ENCODE data around the gene ASXL3.
A peak's percentile ranks its signal among the peaks of the same experiment; 100 is the strongest.

The ASXL3 gene
- long read RNA-seq, donor 1 = 0 reads
- long read RNA-seq, donor 2 = 0 reads
- long read RNA-seq, donor 3 = 0 reads
- long read RNA-seq, donor 4 = 0 reads
- long read RNA-seq, donor 5 = 0 reads
- long read RNA-seq, donor 6 = 0 reads
- long read RNA-seq, donor 7 = 0 reads
- long read RNA-seq, donor 8 = 0 reads

DNA sequence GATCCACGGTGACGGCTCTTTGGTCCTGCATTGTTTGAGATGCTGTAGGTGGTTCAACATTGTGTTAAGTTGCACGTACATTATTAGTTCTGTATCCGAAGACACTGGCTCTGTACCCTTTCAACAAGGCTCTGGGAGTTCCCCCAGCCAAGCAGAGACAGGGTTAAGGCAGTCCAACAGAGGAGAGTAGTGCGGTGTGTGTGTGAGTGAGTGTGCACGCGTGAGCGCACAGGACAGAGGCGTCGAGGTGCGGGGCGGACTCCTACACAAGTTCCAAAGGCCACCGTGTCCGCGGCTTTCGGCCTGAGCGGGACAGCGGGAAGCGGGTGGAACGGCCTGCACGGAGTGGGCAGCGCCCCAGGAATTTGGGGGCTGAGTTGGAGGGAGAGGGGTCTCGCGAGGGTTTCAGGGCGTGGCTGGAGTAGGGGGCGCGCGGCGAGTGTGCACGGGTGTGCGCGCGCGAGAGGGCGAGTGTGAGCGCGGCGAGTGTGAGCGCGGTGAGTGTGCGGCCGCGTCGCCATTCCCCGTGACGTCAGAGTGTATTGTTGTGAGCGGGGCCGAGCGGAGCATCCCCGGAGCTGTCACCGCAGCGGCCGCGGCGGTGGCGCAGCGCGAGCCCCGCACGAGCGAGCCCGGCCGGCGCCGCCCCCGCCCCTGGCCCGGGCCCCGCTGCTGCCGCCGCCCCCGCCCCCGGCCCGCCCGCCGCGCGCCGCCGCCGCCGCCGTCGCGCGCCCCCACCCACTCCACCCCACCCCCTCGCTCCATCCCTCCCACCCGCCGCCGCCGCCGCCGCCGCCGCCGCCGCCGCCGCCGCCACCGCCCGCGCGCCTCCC is at the start of gene ASXL3:
Gene ASXL3, plus strand, starts transcription at position 535 of the 833 bp plus-strand sequence. CDS start 413 bp downstream, outside the sequence.
- peak; percentile 95 for DNase-seq

DNA sequence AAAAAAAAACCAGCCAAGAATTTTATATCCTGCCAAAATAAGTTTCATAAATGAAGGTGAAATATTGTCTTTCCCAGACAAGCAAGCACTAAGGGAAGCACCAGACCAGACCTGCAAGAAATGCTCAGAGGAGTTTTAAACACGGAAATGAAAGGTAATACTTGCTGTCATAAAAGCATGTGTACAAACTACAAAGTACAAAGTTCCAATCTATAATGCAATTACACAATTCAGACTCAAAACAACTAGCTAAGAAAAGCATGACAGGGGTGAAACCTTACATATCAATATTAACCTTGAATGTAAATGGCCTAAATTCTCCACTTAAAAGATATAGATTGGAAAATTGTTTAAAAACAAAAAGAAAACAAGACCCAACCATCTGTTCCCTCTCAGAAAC is 45.0 kb upstream of the ASXL3 start:
- DNase-seq = no peak

DNA sequence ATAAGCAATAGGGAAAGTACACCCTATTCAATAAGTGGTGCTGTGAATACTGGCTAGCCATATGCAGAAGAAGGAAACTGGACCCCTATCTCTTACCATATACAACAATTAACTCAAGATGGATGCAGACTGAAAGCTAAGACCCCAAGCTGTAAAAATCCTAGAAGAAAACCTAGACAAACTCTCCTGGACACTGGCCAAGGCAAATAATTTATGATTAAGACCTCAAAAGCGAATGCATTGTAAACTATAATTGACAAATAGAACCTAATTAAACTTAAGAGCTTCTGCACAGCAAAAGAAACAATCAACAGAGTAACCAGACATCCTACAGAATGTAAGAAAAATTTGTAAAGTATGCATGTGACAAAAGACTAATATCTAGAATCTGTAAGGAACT is 41.1 kb upstream of the ASXL3 start:
- DNase-seq = no peak

DNA sequence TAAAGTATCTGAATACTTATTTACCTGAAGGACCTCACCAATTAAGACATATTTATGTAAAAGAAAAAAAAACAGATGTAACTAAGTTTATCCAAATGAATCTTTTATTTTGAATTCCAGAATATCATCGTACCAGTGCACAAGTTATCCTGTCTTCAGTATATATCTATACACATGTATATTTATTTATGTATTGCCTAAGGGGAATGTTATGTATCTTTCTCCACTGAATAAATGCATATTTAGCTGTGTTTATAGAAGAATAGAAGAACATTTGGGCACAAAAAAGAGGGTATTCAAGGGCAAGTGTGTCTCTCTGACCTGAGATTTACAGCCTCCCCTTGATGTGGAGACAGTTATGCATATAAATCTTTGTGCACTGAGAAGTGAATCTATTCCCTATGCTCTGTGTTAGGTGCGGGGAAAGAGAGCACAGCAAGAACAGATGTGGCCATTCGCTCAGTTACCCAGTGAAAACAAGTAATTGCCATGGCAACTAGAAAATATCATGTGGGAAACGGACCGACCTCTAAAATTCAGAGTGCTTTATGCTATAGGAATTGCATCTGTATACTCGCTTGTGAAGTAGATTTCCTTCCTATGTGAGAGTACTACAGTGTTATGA is 39.5 kb upstream of the ASXL3 start:
- no peak for DNase-seq

DNA sequence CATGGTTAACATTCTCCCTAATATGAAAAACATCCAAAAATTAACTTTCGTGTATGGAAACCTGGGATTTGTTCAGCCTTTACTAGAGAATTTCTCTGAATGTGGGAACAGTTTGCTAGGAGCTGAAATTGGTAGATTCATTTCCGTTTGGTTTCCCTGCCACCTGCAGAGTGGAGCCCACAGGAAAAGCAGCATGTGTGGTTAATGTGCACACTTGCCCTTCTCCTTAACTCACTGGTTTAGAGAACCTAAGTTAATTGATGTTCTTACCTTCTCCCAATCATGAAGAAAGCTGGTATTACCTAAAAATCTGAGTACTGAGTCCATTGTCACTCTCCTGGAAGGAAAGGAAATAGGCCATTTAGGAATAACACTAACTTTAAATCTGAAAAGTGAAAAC is 37.6 kb upstream of the ASXL3 start:
- DNase-seq = no peak

DNA sequence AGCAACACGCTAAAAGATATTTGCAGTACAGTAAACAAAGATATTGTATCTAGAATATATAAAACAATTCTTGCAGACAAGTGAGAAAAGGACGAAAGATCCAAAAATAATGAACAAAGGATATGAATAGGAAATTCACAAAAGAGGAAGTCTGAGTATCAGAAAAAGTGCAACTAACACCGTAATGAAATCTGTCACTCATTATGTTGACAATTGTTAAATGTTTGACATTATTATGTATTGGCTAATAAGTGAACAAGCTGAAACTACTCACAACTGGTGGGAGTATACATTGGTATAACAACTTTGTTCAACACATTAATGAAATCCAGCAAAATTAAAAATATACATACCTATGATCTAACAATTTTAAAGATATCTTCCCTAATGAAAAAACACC is 36.7 kb upstream of the ASXL3 start:
- no peak for DNase-seq

DNA sequence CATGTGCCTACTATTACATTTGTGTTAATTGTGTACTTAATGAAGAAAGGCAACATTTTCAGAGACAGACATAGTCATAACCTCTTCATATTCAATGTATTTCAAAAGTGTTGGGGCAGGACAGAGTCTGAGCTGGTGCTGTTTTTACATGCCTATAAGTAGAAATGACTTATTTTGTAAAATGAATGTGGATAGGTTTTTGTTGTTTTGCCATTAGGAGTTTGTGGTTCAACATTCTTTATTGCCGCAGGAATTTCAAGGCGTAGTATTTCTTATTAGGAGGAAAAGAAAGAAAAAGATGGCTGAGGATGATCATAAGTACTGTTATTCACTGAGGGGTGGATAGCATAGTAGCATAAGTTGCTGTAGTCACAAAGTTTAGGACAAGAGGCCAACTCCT is 21.2 kb upstream of the ASXL3 start:
- no peak for DNase-seq

DNA sequence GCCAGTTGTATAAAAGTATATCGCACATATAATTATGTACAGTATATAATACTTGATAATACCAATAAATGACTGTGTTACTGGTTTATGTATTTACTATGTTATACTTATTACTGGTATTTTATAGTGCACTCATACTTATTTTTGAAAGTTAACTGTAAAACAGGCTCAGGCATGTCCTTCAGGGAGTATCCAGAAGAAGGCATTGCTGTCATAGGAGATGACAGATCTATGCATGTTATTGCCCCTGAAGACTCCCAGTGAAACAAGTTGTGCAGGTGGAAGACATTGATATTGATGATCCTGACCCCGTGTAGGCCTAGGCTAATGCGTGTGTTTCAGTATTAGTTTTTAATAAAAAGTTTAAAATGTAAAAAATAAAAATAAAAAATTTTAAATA is 20.3 kb upstream of the ASXL3 start:
- no peak for DNase-seq

DNA sequence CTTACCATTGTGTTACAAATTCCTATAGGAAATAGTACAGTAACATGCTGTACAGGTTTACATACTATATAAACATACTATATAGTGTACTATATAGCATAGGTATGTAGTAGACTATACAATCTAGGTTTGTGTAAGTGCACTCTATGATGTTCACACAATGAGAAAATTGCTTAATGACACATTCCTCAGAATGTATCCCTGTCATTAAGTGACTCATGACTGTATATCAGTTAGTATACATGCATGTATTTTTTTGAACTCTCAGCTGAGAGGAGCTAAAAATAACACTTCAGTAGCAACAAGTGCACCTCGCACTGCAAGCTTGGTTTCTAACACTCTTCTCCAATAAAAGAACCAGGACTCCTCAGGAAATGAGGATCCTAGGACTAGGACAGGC is 19.5 kb upstream of the ASXL3 start:
- DNase-seq = no peak

DNA sequence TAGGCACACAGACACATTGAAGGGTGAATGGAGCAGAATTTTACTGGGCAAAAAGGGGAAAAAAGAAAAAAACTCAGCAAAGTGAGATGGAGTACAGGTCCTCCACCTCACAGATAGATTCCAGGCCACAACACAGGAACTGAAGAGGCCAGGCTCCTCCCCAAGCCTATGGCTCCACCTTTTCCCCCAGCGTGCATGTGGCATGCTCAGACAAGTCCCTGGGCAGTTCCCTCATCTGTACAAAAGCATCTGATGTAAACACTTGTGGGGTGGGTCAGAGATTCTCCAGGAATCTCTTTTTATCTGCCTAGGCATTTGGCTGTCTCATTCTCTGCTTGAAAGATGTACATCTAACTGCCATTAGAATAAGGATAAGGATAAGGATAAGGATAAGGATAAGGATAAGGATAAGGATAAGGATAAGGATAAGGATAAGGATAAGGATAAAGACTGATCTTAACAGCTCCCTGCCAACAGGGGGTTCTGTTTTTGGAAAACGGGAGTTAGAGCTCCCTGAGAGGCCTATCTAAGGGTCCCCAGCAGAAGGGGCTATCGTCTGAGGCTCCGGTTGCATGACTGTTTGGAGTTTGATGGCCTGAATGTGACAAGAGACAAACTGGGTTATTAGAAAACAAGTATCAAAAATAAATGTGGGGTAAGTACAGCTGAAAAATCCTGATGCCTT is 17.2 kb upstream of the ASXL3 start:
- DNase-seq = no peak

DNA sequence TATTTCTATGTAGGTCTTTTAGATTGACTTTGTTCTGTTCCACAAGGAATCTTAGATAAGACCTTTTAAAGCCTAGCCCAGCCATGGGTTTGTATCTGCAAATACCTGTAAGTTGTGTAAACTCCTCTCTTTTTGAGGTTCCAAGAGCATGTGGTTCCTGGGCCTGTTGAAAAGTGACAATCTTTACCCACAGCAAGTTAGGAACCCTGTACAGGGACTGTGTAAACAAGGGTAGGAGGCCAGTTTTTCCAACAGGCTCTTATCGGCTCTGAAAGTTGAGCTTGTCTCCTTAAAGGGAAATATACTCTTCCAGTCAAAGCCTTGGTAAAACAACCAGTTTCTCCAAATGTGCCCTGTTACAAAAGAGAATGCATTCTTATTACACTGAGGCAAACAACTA is 15.3 kb upstream of the ASXL3 start:
- DNase-seq = no peak

DNA sequence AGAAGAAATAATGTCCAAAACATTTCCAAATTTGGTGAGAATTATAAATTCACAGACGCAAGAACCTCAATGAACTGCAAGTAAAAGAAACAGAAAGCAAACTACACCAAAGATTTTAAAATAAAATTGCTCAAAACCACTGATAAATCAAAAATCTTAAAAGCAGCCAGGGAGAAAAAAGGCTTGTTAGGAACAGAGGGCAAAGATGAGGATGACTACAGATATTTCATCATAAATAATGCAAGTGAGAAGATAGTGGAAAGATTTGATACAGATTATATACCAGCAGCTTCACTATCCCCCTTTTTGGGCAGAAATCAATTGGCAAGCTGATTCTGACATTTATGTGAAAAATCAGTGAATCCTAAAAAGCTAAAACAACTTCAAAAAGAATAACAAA is 10.3 kb upstream of the ASXL3 start:
- no peak for DNase-seq

DNA sequence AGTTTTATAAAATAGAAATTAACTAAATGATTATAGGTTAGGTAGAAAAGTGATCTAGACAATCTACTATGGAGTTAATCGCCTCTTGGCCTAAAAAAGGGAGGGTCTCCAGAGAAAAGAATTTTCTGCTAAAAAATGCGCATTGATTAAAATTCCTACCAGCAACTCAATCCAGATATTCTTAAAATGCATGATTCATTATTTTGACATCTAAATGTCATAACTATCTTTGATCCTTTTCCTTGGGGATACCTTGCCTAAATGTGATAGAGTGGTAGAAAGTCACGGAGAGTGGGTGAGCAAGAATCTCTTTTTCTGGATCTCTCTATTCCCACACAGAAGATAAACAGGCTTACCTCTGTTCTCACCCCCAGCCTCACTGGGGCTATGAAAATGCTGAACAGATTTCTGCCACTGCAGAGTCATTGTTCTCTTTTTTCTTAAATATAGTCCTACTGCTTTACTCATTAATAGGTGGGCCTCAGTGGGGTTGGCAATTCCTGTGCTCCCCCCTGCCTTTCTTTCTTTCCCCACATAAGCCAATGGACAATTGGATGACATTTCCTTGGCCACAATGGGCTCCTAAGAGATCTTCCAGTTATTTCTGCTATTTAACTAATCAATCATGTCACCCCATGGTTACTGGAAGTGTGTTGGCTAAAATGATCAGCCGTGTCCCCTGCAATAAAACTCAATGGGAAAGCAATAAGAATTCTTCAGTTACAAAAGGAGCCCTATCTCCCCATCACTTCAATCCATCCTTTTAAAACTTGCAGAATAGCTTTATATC is 5.8 kb upstream of the ASXL3 start:
- DNase-seq = no peak

DNA sequence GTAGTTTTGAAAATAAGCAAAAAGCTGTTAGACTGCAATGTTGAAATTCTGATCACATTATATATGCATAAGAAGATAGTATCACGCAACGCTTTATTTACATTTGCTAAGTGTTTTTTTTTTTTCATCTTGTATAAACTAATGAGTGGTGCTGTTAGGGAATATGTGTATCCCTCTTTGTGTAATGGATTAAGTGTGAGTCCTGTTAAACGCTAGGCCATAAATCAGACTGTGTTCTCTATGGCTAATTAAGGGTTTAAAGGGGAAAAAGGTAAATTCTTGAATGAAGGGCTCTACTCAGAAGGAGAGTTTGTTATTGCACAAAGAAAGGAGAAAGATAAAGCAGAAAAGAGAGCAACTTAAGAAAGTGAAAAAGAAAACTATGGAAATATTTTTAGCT is 4.8 kb upstream of the ASXL3 start:
- DNase-seq = no peak

DNA sequence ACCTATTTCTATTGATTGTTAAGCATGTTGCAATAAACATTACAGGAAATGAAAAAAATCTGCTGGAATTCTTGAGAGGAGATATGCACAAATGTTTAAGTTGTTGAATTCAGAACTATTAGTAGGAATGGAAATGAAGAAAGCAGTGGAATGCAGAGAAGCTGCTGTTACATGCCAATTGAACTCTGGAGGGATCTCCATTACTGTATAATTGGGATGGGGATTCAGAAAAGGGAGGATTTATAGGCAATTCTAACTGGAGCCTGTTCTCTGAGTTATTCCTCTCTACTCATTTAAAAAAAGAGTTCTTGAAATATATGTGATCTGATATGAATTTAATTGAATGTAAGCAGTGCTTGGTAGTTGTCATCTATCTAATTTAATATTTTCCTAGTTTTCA is 2.6 kb upstream of the ASXL3 start:
- no peak for DNase-seq

DNA sequence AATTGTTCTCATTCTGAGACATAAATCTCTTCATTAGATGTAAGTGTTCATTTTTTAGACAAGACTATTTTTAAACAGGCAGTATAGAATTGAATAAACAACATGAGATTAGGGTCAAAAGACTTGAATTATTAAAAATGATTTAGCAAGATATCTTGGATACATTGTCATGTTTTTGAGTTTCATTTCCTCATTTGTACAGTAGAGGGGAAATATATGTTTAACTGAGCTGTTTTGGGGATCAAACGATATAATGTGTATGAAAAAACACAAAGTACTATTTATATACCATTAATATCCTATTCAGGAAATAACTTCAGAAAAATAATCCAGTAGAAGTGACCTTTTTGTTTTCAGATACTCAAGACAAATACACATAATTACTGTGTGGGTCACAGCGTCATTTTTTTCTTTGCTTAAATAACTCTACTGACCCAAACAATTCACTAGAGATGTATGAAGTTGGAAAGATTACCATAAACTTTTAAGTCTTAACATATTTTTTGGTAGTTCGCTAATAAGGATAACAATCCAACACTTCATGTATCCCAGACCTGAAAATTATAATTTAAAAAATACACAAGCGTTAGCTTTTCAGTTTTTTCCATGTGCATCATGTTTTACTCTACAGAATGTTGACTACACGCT is 896 bp upstream of the ASXL3 start:
- no peak for DNase-seq

DNA sequence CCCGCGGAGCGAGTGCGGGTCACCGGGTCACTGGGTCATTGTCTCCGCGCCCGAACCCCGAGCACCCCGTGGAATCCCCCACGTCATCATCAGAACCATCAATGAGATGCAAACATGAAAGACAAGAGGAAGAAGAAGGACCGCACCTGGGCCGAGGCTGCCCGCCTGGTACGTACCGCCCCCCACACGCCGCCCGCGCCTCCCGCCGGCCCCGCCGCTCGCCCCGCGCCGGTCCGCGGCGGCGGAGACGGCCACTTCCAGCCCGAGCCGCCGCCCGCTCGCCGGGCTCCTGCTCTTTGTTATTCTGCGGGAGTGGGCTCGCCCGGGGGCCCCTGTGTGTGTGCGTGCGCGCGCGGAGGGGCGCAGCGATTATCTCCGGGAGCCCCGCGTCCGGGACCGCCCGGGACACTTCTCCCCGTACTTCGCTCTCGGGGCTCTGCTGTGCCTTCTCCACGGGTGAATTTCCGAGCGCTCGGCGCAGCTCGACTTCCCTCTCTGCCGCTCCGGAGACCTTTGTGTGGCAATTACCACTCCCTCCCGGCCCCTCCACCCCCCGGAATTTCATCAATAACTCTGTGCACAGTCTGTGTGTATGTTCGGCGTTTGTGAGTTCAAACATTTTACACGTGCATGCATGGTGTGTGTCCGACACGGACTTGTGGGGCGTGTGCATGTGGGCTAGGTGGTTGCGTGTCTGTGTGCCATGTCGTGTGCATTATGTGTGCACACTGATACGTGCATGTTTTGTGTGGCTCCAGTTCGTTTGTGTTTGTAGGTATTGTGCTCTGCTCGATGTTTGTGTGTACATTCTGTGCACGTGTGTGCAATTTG is 714 bp downstream of the ASXL3 start:
- DNase-seq = peak; percentile 89

DNA sequence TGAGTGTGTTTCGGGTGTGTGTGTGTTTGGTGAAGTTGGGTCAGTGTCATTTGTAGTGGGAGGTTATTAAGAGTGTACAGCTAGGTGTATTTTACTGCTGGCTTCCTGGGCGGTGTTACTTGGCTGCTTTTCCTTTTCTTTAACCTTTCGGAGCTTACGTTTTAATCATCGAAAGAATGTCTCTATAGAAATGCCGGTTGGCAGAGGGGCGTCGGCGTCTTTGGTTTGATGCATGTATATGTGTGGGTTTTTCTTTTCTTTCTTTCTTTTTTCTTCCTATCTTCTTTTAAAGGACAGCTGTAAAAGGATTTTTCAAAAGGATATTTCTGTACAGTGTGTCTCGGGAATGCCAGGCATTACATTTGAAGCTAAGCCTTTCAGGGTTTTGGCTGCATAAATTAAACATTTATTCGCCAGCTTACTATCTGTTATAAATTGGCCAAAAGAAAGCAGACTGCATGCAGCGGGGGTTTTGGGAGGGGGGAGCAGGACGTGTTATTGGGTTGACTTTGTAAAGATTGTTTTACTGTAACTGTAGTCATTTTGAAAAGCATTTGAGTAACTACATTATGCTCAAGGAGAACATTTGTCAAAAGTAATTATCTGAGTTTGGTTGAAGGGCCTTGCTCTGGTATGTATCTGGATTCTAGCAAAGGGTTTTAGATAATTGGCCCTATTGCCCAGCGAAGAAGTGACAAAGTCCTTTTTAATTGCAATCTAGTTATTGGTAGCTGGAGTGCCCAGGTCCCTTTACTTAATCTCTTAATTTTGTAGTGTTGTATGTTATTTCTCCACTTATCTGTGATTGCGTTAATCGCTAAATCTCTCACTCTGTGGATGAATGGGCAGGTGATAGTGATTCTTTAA is 1.6 kb downstream of the ASXL3 start:
- DNase-seq = peak; percentile 16

DNA sequence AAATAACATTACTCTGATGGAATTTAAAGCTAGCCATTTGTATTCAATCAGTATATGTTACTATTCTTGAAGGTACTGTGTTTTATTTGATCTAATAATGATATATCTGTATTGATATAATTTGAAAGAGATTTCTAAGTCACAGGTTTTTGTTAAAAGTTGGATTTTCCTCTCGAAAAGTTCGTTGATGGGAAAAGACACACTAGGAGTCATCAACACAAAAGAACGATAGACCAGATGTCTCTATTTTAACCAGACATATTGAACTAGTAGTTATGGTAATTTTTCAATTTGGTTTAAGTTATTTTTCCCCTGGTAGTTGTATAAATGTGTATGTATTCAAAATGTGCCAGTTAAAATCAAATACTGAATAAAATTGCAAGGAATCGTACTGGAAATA is 2.5 kb downstream of the ASXL3 start:
- DNase-seq = no peak

DNA sequence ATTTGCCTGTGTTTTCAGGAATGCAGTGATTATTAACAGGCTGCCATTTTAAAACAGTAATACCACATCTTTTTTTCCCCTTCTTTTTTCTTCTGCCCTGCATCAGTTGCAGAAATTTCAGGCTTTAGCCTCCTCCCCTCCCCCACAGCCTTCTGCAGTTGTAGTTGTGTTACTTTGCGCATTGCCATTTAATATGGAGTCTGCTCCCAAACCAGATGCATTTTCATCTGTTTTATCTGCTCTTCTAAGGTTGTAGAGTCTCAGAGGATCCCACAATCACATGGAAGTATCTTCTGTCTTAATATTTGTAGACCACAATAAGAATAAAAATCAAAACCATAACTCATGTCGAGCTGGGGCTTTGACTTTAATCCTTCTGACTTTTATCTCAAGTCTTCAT is 3.8 kb downstream of the ASXL3 start:
- peak; percentile 33 for DNase-seq

All from right kidney (tissue), 9 donors.